Measurements from ENCODE around the gene LAMA3.

LAMA3 gene

DNA sequence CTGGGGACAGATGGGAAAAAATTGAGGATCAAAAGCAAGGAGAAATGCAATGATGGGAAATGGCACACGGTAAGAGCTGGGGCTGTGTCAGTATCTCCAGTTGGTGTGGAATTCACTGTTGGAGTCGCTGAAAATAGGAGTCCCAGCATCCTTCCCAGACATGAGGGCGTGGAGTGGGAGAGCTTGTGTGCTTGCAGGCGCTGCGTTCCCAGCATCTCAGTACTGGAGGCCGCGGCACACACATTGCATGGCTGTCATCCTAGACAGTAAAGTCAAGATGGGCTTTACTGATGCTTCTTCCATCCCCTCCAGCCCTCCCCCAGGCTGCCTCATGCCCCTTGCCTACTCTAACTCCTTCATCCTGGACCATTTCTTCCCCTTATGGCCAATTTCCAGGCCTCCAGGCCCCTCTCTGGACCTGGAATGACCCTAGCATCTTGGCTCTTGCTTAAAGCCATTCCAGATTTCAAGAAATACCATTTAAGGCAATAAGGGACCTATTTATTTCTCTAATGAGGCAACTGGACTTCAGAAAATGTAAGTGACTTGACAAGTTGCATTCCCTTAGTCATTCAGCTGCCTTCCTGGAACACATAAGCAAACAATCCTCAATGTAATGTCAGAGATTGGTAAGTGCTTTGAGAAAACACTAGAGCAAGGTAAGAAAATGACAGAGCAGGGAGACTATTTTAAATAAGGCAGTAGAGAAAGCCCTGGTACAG is 254.8 kb downstream of the LAMA3 start:
- no peak for DNase-seq

DNA sequence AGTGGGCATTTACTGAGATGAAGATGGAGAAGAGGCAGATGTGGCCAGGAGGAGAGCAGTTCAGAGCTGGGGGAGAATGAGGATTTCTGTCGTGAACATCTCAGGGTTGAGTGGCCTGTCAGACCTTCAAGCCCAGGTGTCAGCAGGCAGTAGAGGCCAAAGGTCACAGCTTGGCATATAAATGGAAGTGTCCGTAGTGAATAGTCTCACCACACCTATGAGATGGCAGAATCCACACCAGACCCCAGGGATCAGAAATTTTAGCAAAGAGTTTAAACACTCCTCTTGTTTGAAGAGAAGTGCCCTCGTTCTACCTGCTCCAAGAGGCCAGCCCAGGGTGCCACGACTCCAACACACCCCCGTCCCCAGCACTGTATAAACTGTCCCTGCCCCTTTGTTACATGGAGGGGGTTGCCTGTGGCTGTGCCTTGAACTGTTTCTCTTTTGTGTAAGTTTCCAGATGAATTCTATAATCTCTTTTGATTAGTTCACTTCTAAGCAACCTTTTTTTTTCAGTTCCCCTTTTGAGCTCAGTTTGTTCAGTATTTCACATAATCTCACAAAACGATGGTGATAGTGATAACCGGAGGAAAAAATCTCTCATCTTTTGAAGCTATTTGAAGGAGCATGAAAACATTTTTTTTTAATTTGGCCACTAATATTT is 256.3 kb downstream of the LAMA3 start:
- no peak for DNase-seq

DNA sequence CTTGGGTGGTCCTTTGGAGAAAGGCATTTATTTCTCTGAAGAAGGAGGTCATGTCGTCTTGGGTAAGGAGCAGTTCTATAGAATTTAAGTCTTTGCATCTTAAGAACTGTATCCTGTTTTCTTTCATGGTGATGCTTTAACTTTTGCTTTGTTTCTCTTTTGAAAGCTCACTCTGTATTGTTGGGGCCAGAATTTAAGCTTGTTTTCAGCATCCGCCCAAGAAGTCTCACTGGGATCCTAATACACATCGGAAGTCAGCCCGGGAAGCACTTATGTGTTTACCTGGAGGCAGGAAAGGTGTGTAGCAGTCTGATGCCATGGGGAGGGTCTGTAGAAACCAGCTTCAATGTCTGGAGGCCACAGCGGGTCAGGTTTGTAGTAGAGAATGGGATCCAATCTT is 260.6 kb downstream of the LAMA3 start:
- no peak for DNase-seq

DNA sequence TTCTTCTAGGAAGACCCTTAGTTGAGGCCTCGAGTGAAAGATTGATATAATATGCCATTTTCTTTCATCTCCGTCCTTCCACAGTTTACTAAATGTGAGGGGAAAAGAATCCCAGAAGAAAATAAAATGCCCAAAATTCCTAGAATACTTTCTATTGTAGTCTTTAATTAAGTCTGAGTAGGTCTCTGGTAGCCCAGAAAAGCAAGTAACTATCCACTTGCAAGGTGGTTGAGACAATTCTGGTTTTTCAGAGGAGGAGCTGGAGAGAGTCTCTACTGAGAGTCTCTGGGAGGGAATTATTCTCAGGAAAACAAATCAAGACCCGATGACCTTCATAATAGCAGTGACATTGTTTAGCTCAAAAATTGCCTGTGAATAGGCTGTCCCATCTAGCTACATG is 261.4 kb downstream of the LAMA3 start:
- no peak for DNase-seq

DNA sequence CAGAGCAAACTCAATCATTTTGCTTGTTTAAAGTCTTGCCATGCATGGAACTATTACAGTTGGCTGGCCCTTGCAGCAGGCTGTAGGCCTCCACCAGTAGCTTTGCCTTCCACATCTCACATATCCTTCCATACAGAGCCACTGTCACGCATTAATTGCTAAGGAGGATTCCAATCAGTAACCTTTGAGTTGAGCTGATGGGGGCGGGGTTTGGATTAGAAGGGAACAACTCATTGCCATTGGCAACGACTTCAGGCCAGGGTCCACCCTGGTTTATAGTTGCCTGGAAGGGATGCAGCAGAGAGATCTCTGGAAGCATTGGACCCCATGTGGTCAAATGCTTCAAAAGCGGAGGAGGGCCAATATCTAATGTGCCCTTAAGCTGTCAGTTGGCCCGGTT is 262.0 kb downstream of the LAMA3 start:
- DNase-seq = no peak

DNA sequence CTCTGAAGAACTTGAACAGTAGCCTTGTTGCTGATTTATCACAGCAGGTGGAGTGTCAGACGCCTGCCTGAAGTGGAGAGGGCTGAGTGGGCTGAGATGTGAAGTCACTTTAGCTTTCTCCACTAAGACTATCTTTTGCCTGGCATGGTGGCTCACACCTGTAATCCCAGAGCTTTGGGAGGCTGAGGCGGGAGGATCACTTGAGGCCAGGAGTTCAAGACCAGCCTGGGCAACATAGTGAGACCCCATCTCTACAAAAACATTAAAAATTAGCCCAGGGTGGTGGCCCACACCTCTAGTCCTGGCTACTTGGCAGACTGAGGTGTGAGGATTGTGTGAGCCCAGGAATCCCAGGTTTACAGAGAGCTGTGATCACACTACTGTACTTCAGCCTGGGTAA is 264.7 kb downstream of the LAMA3 start:
- DNase-seq = no peak

DNA sequence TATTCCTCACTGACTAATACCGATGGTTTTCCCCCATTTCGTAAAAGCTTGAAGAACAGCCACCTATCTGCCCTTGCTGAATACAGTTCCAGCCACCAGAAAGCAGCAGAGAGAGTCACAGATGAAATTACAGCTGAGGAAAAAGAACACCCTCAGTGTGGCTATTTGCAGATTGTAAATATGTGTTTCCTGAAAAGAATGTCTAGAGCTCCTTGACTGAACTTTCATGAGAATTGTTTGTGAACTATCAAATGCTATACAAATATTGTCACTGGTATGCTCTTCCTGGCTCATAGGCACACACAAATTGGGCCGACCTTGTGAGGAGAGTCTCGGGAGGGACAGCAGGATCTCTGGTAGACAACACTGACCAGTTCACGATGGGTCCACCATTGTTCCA is 267.2 kb downstream of the LAMA3 start:
- DNase-seq = no peak

DNA sequence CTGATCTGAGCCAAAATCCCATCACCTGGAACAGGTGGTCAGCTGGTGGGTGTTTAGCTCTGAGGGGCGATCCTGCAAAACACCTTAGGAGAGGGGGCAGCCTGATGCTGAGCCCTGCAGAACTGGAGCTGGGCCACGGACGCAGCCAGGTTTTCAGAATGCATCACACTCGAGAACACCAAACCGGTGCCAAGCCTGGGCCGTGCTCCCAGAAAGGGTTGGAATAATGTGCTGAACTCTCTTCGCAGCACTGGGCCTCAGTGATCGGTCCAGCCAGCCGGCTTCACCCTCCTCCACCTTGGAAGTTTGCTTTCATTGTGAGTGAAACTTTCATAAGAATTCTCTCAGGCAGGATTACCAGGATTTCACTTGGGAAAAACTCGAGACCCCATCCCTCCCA is 268.8 kb downstream of the LAMA3 start:
- DNase-seq = no peak

DNA sequence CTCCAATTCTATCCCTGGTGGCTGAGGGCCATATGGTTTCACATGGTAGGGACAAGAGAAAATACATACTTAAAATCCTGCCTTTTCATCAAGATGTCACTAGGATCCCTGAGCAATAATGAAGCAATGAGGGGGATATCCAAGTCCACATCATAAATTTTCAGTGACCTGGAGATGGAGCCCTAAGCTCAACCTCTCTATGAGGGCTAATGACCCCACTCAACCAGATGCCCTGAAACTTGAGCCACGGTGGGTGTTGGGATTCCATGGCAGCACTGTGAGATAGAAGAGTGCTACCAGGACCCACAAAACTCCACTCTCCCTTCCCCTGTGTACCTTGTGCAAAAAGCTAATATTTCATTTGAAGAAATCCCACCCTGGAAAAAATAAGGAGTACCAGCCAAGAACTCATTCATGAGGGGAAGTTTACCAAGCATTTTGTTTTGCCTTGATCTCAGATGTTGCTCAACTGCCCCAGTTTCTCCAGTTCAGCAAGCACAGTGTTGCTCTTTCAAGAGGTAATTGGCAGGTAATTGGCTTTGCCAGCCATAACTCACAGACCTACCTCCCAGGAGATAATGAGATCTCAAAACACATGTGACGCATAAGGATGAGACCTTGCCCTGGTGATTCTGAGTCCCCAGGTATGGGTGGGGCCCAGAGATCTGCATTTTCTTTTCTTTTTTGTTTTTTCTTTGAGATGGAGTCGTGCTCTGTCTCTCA is 274.4 kb downstream of the LAMA3 start:
- no peak for DNase-seq

DNA sequence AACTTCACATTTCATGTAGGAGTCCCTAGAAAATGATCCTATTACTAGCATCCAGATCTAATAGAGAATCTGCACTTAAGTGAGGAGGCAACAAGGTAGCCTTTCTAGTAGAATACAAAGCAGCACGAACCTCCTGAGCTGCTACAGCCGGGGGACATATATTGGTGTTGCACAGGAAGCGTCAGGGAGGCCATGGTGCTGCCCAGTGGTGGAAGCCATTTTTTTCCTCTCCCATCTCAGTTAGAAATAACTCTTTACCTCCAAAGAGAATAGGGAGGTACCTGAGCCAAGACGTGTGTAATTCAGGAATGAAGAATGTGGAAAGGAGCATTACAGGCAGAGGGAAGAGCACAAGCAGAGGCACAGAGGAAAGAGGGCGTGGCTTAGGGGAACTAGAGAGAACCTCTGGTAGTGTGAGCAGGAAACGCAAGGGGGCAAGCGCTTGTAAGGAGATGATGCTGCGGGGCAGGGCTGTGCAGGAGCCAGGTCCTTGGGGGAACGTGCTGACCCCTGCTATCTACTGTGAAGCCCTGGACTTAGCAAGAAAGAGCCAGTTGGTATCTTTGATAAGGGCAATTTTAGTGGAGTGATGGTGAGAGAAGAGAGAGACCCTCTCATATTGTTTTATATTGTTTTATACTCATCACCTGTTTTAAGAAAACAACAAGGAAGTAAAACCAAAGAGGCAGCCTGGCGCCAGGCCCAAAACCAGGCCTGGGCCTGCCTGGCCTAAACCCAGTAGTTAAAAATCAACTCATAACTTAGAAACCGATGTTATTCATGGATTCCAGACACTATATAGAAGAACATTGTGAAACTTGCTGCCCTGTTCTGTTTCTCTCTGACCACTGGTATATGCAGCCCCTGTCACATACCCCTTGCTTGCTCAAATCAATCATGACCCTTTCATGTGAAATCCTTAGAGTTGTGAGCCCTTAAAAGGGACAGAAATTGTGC is 275.3 kb downstream of the LAMA3 start:
- peak; percentile 23 for DNase-seq

DNA sequence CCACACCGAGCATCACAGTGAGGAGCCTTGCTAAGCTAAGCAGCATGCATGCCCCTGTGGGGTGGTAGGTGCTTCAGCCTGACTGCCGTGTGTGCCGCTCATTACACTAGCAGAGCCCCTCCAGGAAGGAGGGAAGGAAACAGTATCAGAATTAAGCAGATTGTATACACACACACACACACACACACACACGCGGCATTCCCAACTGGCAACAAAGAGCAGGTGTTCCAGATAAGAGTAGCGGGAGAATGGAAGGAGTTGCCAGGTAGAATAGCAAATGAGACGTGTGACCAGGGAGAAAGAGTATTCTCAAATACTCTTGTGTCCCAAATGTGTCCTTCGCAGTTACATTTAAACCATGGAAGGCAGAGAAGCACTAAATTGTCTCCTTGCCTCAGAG is 277.7 kb downstream of the LAMA3 start:
- no peak for DNase-seq

DNA sequence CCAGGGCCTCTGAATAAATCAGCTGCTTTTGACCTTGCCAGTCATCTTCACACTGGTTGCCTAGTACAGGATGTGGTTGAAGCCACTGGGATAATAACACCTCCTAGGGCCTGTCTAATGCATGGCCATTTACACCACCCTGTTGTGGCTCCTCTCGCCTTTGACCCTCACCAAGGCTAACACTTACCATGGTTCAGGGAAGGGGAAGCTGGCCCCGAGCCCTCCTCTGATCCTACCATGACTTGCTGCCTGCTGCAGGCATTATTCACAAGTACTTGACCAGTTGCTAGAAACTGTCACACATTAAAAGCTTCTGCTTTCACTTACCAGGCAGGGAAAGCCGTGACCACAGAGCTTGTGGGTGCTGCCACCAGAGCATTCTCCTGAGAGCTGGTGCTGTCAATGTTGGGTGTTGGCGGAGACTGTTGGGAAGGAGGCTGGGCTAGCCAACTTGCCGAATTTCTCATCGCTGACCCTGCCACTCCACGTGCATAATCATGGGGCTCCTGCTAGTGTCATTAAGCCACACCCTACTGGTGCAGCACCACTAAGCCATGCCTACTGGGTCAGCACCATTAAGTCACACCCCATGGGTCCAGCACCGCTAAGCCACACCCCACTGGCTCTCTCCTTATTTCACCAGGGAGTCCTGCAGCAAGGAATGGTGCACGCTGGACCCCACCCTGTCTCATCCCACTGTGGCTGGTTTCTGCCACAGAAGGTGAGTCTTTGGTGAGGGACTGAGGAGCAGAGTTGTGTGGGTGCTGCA is 278.3 kb downstream of the LAMA3 start:
- DNase-seq = peak; percentile 52

DNA sequence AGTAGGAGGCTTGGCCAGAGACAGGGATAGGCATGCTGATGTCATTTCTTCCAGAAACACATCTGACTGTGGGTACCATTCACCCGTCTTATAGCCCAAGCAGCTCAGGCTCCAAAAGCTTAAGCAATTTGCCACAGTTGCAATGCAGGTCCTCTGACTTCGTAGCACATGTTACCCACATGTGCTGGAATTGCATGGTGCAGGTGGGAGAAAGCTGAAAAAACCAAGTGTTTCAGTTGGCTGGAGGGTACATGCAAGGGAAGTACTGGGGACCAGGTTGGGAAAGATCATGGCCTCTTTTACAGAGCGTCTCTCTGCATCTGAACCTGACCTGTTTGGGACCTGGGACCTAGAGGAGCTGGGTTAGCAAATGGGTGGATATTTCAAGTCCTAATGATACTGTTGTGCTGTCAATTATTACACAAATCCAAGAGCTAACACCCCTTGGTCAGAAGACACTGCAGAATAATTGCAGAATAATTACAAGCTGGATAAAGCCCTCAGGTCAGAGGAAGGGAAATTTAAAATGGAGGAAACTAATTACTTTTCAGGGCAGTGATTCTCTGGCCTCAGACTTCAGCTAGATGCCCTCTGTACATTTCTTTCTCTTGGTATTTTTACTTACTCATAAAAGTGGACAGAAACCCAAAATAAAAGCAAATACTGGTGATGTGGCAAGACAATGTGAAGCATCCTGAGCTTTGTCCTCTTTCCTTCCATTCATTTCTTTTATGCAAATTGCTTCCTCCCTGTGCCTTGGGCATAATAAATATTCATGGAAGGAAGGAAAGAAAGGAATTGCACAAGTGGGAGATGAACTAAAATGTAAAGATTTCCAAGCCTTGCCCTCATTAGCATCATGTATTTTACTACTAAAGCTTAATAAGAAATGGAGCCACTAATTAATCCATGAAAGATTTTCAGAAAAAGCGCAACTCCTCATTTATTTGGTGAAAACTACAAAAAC is 279.7 kb downstream of the LAMA3 start:
- no peak for DNase-seq

DNA sequence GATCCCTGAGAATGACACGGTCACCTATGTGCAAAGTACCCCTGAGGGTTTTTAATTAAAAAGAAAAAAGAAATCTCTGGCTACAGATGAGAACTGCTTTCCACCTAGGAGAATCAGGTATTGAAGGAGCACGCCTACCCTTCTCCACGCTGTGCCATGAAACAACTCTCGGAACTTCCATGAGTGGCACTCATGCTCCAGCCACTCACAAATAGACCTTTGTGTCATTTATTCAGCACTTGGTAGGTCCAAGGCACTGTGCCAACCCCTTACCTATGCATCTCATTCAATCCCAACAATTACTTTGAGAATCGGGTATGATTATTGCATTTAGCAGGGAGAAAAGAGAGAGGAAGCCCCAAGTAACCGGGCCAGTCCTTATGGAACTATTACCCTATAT is 280.4 kb downstream of the LAMA3 start:
- no peak for DNase-seq

DNA sequence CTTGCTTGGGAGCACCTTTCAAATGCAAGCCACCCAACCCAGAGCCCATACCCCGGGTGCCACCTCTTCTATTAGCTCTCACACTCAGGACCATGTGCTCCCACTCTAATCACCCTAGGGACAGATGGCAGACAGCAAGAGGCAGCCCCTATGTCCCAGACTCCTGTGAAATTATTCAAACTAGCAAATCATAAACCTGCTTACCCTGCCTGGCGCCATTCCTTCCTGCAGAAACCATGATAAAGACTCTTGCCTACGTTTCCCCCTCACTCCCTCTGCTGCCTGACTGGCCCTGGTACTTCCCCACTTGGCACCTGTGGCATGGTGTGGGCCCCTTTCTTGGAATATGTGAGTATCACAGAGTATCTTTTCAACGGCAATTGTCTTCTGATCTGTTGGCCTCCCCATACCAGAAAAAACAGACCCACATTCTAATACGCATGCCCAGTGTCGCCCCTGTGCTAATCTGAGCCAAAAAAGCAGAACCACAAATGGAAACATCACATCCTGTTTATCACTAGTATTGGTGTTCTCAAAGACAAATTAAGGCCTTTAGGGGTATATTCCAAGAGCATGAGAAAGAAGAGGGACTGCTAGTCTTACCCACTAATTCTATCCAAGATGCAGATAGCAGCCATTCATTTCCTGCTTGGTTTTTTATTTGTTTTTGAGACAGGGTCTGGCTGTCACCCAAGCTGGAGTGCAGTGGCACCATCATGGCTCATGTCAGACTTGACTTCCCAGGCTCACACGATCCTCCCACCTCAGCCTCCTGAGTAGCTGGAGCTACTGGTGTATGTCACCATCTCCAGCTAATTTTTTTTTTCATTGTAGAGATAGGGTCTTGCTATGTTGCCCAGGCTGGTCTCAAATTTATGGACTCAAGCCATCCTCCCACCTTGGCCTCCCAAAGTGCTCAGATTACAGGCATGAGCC is 281.2 kb downstream of the LAMA3 start:
- DNase-seq = peak; percentile 74

DNA sequence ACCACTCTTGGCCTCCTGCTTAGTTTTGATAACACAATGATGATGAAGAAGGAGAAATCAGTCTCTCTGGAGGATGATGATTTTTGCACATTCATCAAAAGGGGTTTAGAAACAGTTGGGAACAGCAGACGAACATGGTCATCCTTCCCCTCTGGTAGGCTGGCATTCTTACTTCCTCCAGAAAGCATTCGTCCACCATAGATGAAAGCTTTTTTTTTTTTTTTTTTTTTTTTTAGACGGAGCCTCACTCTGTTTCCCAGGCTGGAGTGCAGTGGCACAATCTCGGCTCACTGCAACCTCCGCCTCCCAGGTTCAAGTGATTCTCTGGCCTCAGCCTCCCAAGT is 281.8 kb downstream of the LAMA3 start:
- DNase-seq = no peak

DNA sequence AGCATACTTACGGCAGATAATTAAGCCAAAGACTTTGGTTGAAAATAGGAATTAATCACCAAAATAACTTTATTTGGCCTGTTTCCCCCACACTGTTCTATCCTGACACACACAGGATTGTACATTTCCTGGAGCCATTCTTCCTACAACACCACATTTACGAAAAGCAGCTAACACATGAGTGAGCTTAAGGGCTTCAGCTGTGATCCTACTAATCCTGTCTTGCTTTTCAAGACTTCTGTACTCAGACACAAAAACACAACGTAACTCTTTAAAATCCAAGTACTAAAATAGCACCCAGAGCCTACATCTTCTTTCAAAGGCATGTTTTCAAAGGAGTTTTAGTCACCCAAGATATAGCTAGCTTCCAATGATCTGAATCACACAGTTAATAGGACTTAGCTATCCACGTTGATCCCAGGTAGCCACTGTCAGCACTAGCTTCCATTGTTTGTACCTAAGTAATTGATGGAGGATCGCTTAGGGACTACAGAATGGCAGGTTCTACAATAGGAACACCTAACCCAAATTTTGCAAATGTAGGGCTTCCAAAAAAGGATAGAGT is 282.5 kb downstream of the LAMA3 start:
- no peak for DNase-seq

DNA sequence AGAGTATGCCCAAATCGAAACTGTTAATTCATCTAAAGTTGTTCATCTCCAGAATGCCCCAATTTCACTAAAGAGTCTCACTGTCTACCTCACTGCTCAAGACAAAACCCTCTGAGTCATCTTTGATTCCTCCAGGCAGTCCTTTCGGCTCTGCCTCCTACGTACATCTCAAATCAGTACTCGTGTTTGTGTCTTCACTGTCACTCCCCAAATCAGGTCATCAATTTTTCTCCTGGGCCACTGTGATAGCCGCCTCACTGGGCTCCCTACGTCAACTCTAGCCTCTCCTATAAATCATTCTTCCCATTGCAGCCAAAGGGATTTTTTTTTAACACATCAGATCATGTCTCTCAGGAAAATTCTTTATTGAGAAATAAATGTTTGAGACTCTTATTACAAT is 283.2 kb downstream of the LAMA3 start:
- DNase-seq = no peak

DNA sequence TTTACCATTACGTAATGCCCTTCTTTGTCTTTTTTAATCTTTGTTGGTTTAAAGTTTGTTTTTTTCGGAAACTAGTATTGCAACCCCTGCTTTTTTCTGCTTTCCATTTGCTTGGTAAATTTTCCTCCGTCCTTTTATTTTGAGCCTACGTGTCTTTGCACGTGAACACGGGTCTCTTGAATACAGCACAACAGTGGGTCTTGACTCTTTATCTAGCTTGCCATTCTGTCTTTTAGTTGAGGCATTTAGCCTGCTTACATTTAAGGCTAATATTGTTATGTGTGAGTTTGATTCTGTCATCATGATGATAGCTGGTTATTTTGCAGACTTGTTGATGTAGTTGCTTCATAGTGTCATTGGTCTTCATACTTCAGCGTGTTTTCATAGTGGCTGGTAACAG is 287.9 kb downstream of the LAMA3 start:
- no peak for DNase-seq
